Nephron progenitor cell (in vitro differentiated cells): ENCODE results near the gene USP6NL.

ENCODE experiments used
- DNase-seq: peaks from one replicate; pipeline ENCODE4 v3.0.0; 2021
- H3K27ac Mint-ChIP-seq: 2 replicates; pipeline ENCODE4 v1.8.0; 2021; ENCODE audit warnings: mild to moderate bottlenecking, moderate library complexity, mixed read lengths
- H3K27me3 Mint-ChIP-seq: 2 replicates; pipeline ENCODE4 v1.8.0; 2021; ENCODE audit warnings: mild to moderate bottlenecking, low read depth, mixed read lengths; ENCODE audit not compliant: poor library complexity
- H3K36me3 Mint-ChIP-seq: 2 replicates; pipeline ENCODE4 v1.8.0; 2021; ENCODE audit warnings: low read depth, mixed read lengths
- H3K4me1 Mint-ChIP-seq: 2 replicates; pipeline ENCODE4 v1.8.0; 2021; ENCODE audit warnings: mixed read lengths
- H3K4me3 Mint-ChIP-seq: 2 replicates; pipeline ENCODE4 v1.8.0; 2021; ENCODE audit warnings: mild to moderate bottlenecking, moderate library complexity, mixed read lengths
- H3K9me3 Mint-ChIP-seq: 2 replicates; pipeline ENCODE4 v1.8.0; 2021; ENCODE audit warnings: mild to moderate bottlenecking, moderate library complexity, mixed read lengths
- TF ChIP-seq, protein P1 (sequence below): fragments of 200-600 bp; sonication (generic); IDR thresholded peaks from 2 replicates; pipeline ENCODE4 v1.5.0; 2021; ENCODE audit warnings: antibody characterized with exemption

The USP6NL gene

DNA sequence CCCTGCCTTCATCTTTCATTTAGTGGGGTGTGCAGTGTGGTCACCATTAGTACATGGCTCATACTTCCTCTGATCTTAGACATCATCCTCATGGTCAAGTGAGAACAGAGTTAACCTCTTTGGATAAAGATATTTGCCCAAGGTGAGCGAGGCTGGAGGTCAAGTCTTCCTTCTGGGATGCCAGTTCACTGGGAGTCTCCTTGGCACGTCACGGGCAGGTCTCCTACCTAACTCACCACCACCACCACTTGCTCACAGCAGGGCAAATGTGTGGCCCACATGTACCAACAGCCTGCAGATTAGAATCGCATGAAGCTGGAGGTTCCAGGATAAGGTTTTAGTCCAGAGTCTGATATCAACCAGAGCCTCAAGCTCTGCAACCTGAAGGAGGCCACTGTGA is 164.6 kb downstream of the USP6NL start:
- H3K9me3 Mint-ChIP-seq: no peaks in the 10 kb centered on the region
- H3K27me3 Mint-ChIP-seq: peaks cover 31% of the 10 kb centered on the region
- H3K36me3 Mint-ChIP-seq: no peaks in the 10 kb centered on the region
- H3K27ac Mint-ChIP-seq: no peak overlapping the region
- DNase-seq: no peak
- H3K4me1 Mint-ChIP-seq: peaks cover 15% of the 10 kb centered on the region
- TF ChIP-seq, protein P1, sequence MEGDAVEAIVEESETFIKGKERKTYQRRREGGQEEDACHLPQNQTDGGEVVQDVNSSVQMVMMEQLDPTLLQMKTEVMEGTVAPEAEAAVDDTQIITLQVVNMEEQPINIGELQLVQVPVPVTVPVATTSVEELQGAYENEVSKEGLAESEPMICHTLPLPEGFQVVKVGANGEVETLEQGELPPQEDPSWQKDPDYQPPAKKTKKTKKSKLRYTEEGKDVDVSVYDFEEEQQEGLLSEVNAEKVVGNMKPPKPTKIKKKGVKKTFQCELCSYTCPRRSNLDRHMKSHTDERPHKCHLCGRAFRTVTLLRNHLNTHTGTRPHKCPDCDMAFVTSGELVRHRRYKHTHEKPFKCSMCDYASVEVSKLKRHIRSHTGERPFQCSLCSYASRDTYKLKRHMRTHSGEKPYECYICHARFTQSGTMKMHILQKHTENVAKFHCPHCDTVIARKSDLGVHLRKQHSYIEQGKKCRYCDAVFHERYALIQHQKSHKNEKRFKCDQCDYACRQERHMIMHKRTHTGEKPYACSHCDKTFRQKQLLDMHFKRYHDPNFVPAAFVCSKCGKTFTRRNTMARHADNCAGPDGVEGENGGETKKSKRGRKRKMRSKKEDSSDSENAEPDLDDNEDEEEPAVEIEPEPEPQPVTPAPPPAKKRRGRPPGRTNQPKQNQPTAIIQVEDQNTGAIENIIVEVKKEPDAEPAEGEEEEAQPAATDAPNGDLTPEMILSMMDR: no peak
- H3K4me3 Mint-ChIP-seq: no peak overlapping the region

DNA sequence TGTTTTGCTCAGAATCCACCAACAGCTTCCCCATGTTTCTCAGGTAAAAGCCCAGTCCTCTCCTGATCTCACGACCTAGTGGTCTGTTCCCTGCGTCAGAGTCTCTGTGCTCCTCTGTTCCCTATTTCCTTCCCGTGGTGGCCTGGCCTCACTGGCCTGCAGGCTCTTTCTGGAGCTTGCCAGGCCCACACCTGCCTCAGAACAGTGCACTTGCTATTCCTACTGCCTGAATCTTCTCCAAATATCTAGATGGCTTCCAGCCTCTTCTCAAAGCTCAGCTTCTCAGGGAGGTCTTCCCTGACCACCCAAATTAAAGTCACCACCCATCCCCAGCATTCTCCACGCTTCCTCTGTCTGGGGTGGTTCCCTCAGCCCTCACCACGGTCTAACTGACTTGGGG is 165.3 kb downstream of the USP6NL start:
- Mint-ChIP-seq H3K9me3 (peaks cover 3% of the 10 kb centered on the region), H3K4me1 (peaks cover 20% of the 10 kb centered on the region), H3K36me3 (no peaks in the 10 kb centered on the region), H3K27me3 (peaks cover 28% of the 10 kb centered on the region), H3K27ac (peak overlapping the region; percentile 14), H3K4me3 (no peak overlapping the region)
- DNase-seq: no peak
- TF ChIP-seq, protein P1: no peak

DNA sequence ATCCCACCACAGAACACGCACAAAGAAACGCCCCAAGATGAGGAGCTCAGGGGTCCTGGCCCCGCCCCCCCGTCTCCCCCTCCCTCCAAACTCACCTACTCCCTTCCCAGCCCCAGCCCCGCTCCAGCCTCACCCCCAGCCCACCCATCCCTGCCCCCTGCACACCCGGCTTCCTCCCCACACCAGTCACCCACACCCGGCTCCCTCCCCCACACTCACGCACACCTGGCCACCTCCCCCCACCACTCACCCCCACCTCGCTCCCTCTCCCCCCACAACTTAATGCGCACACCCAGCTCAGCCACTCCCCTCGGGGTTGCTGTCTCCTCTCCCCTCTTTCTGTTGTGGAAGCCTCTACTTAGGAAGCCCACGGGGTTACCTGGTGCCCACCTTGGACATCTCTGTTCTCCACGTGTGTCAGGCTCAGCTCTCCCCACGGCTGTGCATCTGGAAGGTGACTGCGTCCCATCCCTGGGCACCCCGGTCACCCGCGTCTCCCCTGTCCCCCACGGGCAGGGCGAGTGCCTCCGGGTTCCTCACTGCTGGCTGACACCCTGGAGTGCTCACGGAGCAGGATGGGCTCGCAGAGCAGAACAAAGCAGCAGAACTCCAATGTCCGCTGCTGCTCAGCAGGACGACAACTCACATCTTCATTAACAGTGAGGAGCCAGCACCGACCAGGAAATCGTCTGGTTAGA is 166.8 kb downstream of the USP6NL start:
- DNase-seq: no peak
- Mint-ChIP-seq H3K9me3 (peaks cover 3% of the 10 kb centered on the region), H3K4me3 (no peak overlapping the region), H3K27ac (no peak overlapping the region), H3K27me3 (peaks cover 25% of the 10 kb centered on the region), H3K4me1 (peaks cover 30% of the 10 kb centered on the region), H3K36me3 (no peaks in the 10 kb centered on the region)
- TF ChIP-seq, protein P1: no peak

DNA sequence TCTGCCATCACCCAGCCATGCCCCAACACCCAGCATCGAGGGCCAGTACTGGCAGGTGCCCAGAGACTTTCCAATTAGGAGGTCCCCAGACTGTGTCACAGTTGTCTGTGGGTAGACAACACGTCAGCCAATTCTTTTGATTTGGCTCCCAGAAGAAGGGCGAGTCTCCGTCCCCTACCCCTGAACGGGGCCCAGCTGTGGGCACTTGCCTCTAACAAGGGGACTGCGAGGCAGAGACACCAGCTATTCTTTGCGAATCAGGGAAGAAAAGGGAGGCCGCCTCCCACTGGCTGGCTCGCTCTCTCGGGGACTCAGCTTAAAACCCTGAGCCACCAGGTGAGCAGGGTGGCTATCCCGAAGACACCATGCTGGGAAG is 167.3 kb downstream of the USP6NL start:
- Mint-ChIP-seq H3K27ac (no peak overlapping the region), H3K9me3 (peaks cover 3% of the 10 kb centered on the region), H3K36me3 (no peaks in the 10 kb centered on the region), H3K4me1 (peaks cover 31% of the 10 kb centered on the region), H3K4me3 (no peak overlapping the region), H3K27me3 (peaks cover 22% of the 10 kb centered on the region)
- no peak for DNase-seq
- TF ChIP-seq, protein P1: no peak

DNA sequence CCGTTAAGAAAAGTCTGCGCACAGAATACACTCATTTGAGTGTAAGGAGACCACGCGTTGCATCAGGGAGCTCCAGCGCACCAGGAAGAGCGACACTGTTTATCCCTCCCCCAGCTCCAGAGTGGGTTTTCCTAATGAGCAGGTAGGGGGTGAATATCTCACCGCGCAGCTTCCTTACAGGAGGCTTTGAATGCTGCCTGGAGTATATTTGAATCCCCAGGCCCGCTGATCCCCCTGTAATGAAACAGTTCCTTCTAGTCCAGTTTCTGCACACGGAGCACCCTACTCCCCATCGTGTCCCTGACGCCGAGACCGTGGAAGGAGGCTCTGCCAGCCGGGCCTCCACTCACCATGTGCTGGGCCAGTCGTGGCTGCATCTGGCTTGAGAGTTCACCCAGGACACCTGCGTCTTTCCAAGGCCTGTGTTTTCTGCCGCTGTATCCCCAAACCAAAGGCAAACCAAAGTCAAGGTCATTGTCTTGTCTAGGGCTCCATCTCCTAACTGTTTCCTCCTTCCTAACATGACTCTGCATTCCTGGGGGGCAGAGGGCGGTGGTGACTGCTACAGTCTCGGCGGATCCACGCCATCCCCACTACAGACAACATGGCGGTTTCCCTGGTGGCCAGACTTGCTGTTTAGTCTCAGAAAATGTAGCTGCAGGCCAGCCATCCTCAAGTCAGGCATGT is 167.8 kb downstream of the USP6NL start:
- peaks cover 19% of the 10 kb centered on the region for H3K27me3 Mint-ChIP-seq
- no peak overlapping the region for H3K4me3 Mint-ChIP-seq
- H3K9me3 Mint-ChIP-seq: peaks cover 3% of the 10 kb centered on the region
- no peaks in the 10 kb centered on the region for H3K36me3 Mint-ChIP-seq
- H3K27ac Mint-ChIP-seq: no peak overlapping the region
- H3K4me1 Mint-ChIP-seq: peaks cover 30% of the 10 kb centered on the region
- DNase-seq: no peak
- TF ChIP-seq, protein P1: no peak
